HL-60 (cell line): ENCODE results near the gene SLC26A2.

Experiments used
- DNase-seq, 2 experiments: peaks; one replicate each; pipeline ENCODE4 v3.0.0-alpha.2; 2010 to 2020; ENCODE audit warnings: low read depth in 1 of 2, low spot score in 1 of 2
- H3K27ac ChIP-seq: fragments of 250-450 bp; sonication (Bioruptor Pico); replicated peaks from 2 replicates; pipeline ENCODE4 v1.5.1; 2020; ENCODE audit warnings: mild to moderate bottlenecking, moderate library complexity
- H3K27me3 ChIP-seq: fragments of 250-450 bp; sonication (Bioruptor Pico); 2 replicates; pipeline ENCODE4 v1.5.1; 2021; ENCODE audit warnings: mild to moderate bottlenecking, moderate library complexity; ENCODE audit not compliant: insufficient read depth, poor library complexity, severe bottlenecking
- H3K4me3 ChIP-seq: replicated peaks from 2 replicates; pipeline ENCODE4 v1.5.1; 2011; ENCODE audit warnings: mild to moderate bottlenecking, control low read depth, low read length; ENCODE audit not compliant: insufficient read depth
- GABPA ChIP-seq: IDR thresholded peaks from 2 replicates; pipeline ENCODE4 v1.6.1; 2012; ENCODE audit warnings: low read depth
- POLR2AphosphoS5 ChIP-seq: IDR thresholded peaks from 2 replicates; pipeline ENCODE4 v1.6.1; 2012; ENCODE audit warnings: low read depth
- SPI1 ChIP-seq: IDR thresholded peaks from 2 replicates; pipeline ENCODE4 v1.6.1; 2012; ENCODE audit warnings: low read depth, mild to moderate bottlenecking, borderline replicate concordance
- TF ChIP-seq, protein P1 (sequence below): IDR thresholded peaks from 2 replicates; pipeline ENCODE4 v1.6.1; 2012; ENCODE audit warnings: low read depth; ENCODE audit not compliant: insufficient replicate concordance
- TF ChIP-seq, protein P2 (sequence below): IDR thresholded peaks from one replicate; pipeline ENCODE4 v1.5.1; 2011; ENCODE audit warnings: low read length, control low read depth, inconsistent platforms; ENCODE audit not compliant: insufficient read depth

The SLC26A2 gene

DNA sequence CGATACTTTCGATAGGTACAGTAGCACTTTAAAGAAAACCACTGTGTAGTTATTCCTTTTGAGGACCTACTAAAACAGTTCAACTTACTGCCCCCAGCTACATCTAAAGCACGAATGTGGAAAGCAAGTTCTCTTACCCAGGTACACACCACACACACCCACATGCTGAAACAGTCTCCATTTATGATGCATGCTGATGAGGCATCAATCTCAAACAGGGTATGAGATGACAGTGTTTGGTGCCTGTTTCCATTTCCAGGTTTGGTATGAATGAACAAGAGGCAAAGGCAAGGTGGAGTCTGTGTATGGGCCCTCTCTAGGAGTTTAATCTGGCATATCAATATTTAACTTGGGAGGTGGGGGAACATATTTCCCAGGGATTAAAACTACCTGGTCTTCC is 53.9 kb downstream of the SLC26A2 start:
- TF ChIP-seq SPI1, result no peak
- TF ChIP-seq, protein P1, sequence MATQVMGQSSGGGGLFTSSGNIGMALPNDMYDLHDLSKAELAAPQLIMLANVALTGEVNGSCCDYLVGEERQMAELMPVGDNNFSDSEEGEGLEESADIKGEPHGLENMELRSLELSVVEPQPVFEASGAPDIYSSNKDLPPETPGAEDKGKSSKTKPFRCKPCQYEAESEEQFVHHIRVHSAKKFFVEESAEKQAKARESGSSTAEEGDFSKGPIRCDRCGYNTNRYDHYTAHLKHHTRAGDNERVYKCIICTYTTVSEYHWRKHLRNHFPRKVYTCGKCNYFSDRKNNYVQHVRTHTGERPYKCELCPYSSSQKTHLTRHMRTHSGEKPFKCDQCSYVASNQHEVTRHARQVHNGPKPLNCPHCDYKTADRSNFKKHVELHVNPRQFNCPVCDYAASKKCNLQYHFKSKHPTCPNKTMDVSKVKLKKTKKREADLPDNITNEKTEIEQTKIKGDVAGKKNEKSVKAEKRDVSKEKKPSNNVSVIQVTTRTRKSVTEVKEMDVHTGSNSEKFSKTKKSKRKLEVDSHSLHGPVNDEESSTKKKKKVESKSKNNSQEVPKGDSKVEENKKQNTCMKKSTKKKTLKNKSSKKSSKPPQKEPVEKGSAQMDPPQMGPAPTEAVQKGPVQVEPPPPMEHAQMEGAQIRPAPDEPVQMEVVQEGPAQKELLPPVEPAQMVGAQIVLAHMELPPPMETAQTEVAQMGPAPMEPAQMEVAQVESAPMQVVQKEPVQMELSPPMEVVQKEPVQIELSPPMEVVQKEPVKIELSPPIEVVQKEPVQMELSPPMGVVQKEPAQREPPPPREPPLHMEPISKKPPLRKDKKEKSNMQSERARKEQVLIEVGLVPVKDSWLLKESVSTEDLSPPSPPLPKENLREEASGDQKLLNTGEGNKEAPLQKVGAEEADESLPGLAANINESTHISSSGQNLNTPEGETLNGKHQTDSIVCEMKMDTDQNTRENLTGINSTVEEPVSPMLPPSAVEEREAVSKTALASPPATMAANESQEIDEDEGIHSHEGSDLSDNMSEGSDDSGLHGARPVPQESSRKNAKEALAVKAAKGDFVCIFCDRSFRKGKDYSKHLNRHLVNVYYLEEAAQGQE, result no peak
- no peak for TF ChIP-seq POLR2AphosphoS5
- TF ChIP-seq, protein P2, sequence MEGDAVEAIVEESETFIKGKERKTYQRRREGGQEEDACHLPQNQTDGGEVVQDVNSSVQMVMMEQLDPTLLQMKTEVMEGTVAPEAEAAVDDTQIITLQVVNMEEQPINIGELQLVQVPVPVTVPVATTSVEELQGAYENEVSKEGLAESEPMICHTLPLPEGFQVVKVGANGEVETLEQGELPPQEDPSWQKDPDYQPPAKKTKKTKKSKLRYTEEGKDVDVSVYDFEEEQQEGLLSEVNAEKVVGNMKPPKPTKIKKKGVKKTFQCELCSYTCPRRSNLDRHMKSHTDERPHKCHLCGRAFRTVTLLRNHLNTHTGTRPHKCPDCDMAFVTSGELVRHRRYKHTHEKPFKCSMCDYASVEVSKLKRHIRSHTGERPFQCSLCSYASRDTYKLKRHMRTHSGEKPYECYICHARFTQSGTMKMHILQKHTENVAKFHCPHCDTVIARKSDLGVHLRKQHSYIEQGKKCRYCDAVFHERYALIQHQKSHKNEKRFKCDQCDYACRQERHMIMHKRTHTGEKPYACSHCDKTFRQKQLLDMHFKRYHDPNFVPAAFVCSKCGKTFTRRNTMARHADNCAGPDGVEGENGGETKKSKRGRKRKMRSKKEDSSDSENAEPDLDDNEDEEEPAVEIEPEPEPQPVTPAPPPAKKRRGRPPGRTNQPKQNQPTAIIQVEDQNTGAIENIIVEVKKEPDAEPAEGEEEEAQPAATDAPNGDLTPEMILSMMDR, result no peak
- TF ChIP-seq GABPA, result no peak
- no peak overlapping the region for H3K4me3 ChIP-seq
- no peak overlapping the region for H3K27ac ChIP-seq
- no peaks in the 10 kb centered on the region for H3K27me3 ChIP-seq
- DNase-seq, result no peak

DNA sequence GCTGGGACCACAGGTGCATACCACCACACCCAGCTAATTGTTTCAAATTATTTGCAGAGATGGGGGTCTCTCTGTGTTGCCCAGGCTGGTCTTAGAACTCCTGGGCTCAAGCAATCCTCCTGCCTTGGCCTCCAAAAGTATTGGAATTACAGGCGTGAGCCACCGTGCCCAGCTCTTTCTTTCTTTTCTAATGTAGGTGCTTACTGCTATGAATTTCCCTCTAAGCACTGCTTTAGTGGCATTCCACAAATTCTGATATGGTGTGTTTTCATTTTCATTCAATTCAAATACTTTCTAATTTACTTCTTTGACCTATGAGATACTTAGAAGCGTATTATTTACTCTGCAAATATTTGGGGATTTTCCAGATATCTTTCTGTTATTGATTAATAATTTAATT is 54.9 kb downstream of the SLC26A2 start:
- H3K4me3 ChIP-seq, result no peak overlapping the region
- no peak for DNase-seq
- H3K27ac ChIP-seq, result no peak overlapping the region
- TF ChIP-seq, protein P1, result no peak
- TF ChIP-seq POLR2AphosphoS5 (no peak), GABPA (no peak), SPI1 (no peak)
- TF ChIP-seq, protein P2, result no peak
- H3K27me3 ChIP-seq, result no peaks in the 10 kb centered on the region

DNA sequence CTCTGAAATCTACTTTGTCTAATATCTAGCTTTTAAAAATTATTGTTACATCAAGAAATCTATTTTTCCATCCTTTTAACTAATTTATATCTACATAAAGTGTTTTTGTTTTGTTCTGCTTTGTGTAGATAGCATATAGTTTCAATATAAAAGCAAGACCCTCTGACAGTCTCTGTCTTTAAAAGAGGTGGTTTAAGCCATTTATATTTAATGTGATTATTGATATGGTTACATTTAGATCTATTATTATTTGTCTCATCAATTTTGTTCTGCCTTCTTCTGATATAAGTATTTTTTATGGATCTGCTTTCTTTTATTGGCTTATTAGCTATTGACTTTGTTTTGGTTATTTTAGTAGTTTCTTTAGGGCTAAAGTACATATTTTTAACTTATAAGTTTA is 56.0 kb downstream of the SLC26A2 start:
- Histone ChIP-seq H3K27me3 (no peaks in the 10 kb centered on the region), H3K4me3 (no peak overlapping the region), H3K27ac (no peak overlapping the region)
- DNase-seq, result no peak
- TF ChIP-seq, protein P2, result no peak
- TF ChIP-seq SPI1 (no peak), POLR2AphosphoS5 (no peak), GABPA (no peak)
- TF ChIP-seq, protein P1, result no peak
